GM10248 (cell line): ENCODE measurements around the gene DEFB116.

Experiments
- CTCF ChIA-PET: fragments of 300-600 bp; sonication (Branson Sonifier 250); formaldehyde crosslinking; extraction: SDS; loops from one replicate; lab custom pipeline; 2021; ENCODE audit warnings: antibody characterized with exemption; lab: Yijun Ruan, JAX
- POLR2A ChIA-PET: fragments of 350-650 bp; sonication (Branson Sonifier 250); formaldehyde crosslinking; extraction: SDS; loops from one replicate; lab custom pipeline; 2020; ENCODE audit warnings: antibody characterized with exemption; lab: Yijun Ruan, JAX
- DNase-seq: peaks from one replicate; pipeline ENCODE4 v3.0.0; 2012; ENCODE audit errors: extremely low spot score
- CTCF ChIP-seq: IDR thresholded peaks from 2 replicates; pipeline ENCODE4 v1.5.1; 2012; ENCODE audit warnings: mild to moderate bottlenecking, low read depth; ENCODE audit errors: extremely low read depth, missing control alignments, control extremely low read depth

Gene DEFB116

GRCh38 chr20:31274441-31274840, 33.9 kb downstream of the DEFB116 start:
- TF ChIP-seq CTCF, result no peak
- ChIA-PET CTCF (no interaction called here), POLR2A (no interaction called here)
- DNase-seq, result no peak

- peak; percentile 51 for TF ChIP-seq CTCF
- CTCF ChIA-PET, result interaction anchor here (0.7 to 1.9 kb wide), 9 partner anchors 10 to 1818 kb away, joined by 3 to 7 read pairs (median 5); no protein-coding TSS in a partner anchor
- POLR2A ChIA-PET, result no interaction called here
- DNase-seq, result no peak
Measured at GRCh38 chr20:31260326-31260932, 48.0 kb downstream of the DEFB116 start.

- ChIA-PET POLR2A (no interaction called here), CTCF (no interaction called here)
- no peak for DNase-seq
- TF ChIP-seq CTCF, result no peak
Measured at GRCh38 chr20:31257364-31257763, 51.0 kb downstream of the DEFB116 start, which contains the start of gene DEFB115. Gene DEFB115 (plus strand): TSS chr20:31257664. CDS start chr20:31257664, 0 bp downstream.

GRCh38 chr20:31256959-31257358, 51.4 kb downstream of the DEFB116 start:
- DNase-seq, result no peak
- no peak for TF ChIP-seq CTCF
- ChIA-PET CTCF (no interaction called here), POLR2A (no interaction called here)
